GM12864 (cell line): ENCODE measurements around the gene C11orf65.

ENCODE experiments used
- DNase-seq: peaks from one replicate; pipeline ENCODE4 v3.0.0-alpha.2; 2011; ENCODE audit warnings: low read depth
- H3K4me3 ChIP-seq: 2 replicates; pipeline ENCODE4 v1.5.1; 2011; ENCODE audit warnings: mild to moderate bottlenecking, low read depth, low read length, control low read depth
- TF ChIP-seq, protein P1 (sequence below): IDR thresholded peaks from 2 replicates; pipeline ENCODE4 v1.5.1; 2011; ENCODE audit warnings: low read depth, mild to moderate bottlenecking, moderate library complexity, low read length, control low read depth, inconsistent platforms; ENCODE audit errors: missing control alignments

Gene C11orf65

DNA sequence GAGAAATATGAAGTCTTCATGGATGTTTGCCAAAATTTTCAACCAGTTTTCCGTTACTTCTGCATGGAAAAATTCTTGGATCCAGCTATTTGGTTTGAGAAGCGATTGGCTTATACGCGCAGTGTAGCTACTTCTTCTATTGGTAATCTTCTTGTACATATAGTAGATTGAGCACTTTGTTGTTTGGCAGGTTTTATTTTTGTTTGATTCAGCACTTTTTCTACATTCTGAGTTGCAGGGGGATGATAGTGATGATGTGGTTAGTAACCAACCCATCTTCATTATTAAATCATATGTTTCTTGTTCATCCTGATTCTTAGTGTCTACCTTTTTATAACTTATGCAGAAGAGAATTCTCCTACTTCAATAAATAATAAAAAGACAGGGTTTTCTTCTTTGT lies 121.6 kb downstream of the C11orf65 start:
- DNase-seq, result no peak
- TF ChIP-seq, protein P1, sequence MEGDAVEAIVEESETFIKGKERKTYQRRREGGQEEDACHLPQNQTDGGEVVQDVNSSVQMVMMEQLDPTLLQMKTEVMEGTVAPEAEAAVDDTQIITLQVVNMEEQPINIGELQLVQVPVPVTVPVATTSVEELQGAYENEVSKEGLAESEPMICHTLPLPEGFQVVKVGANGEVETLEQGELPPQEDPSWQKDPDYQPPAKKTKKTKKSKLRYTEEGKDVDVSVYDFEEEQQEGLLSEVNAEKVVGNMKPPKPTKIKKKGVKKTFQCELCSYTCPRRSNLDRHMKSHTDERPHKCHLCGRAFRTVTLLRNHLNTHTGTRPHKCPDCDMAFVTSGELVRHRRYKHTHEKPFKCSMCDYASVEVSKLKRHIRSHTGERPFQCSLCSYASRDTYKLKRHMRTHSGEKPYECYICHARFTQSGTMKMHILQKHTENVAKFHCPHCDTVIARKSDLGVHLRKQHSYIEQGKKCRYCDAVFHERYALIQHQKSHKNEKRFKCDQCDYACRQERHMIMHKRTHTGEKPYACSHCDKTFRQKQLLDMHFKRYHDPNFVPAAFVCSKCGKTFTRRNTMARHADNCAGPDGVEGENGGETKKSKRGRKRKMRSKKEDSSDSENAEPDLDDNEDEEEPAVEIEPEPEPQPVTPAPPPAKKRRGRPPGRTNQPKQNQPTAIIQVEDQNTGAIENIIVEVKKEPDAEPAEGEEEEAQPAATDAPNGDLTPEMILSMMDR, result no peak
- H3K4me3 ChIP-seq, result no peak overlapping the region

DNA sequence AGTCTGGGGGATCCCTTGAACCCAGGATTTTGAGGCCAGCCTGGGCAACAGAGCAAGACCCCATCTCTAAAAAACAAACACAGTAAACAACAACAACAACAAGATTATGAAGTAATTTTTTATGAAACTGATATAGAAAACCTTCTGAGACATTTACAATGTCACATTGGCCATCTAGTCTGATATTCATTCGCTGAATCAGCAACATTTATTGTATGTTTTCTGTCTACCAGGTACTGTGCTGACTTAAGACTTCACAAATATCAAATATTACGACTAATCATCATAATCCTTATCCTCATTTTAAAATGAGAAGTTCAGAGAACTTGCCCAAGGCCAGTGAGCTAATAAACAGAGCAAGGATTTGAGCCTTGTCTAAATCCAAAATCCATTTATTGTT lies 123.6 kb downstream of the C11orf65 start:
- H3K4me3 ChIP-seq, result no peak overlapping the region
- TF ChIP-seq, protein P1, result no peak
- DNase-seq, result no peak

DNA sequence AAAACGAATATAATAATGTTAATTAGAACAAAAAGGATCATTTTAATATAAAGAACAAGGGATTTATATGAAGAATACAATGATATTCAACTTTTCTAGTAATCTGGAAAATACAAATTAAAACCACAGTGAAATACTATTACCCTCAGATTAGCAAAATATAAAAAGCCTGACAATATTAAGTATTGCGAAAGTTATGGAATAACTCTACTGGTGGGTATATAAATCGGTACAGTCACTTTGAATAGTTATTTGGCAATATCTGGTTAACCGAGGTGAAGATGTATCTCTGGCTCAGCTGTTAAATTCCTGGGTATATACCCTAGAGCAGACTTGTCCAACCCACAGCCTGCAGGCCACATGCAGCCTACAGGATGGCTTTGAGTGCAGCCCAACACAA lies 125.7 kb downstream of the C11orf65 start:
- DNase-seq, result no peak
- no peak overlapping the region for H3K4me3 ChIP-seq
- TF ChIP-seq, protein P1, result no peak

DNA sequence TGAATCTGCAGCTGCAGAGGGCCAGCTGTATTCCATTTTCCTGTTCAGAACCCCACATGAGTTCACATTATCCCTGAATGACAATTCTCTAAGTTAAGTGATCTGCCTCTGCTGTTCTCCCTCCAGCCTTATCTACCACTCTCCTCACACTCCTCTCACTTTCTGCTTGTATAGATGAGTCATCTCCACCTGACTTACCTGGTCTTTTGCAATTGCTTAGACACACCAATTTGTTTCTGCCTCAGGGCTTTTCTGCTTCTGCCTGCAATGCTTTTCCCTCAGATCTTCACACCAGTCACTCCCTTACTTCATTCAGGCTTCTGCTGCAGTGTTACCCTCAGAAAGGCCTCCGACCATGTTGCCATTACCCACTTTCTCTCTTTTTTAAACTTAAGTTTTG lies 126.4 kb downstream of the C11orf65 start:
- no peak overlapping the region for H3K4me3 ChIP-seq
- DNase-seq, result no peak
- TF ChIP-seq, protein P1, result no peak

DNA sequence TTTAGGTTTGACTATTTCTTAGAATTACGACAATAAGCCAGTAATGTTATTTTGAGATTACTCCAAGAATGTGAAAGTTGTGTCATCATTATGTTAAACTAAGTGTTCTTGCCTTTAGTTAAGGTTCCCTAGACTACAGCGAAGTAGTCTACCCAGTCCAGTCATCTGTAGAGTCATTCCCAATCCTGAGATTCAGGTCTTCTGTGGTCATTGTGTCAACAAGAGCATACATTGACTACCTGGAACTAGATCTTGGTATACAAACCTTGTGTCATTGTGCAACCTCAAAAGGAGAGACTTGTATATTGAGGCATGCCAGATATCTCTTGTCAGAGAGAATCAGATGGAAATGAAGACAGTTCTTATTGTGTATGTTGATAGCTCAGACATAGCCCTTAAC lies 128.6 kb downstream of the C11orf65 start:
- TF ChIP-seq, protein P1, result no peak
- no peak for DNase-seq
- H3K4me3 ChIP-seq, result no peak overlapping the region

DNA sequence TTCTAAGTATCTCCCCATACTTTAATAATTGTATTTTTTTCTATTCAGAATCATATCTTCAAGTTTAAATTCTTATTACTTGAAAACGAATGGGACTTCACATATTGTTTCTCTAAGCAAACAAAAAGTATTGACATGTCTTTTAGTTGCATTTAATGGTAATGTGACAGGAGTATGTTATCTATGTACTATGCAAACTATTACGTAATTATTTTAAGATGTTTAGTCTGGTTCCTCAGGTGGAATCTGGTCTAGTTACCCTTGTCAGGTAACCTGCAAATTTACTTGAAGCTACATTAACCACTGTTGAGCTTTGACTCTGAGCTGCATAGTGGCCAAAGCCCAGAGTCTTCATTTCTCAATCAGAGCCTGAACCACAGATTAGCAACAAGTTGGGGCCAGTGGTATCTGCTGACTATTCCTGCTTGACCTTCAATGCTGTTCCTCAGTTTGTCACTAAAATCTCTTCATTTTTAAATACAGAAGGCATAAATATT lies 133.9 kb downstream of the C11orf65 start:
- DNase-seq, result no peak
- TF ChIP-seq, protein P1, result no peak
- no peak overlapping the region for H3K4me3 ChIP-seq
